Measurements from ENCODE around the gene ZNF582. TPM values are rescaled to one million over a fixed set of nuclear protein-coding genes. Genes with fewer than 3 reads are reported as not detected.

ZNF582 gene
- total RNA-seq, 1 donor from 2014 or later, result 2.5 TPM

DNA sequence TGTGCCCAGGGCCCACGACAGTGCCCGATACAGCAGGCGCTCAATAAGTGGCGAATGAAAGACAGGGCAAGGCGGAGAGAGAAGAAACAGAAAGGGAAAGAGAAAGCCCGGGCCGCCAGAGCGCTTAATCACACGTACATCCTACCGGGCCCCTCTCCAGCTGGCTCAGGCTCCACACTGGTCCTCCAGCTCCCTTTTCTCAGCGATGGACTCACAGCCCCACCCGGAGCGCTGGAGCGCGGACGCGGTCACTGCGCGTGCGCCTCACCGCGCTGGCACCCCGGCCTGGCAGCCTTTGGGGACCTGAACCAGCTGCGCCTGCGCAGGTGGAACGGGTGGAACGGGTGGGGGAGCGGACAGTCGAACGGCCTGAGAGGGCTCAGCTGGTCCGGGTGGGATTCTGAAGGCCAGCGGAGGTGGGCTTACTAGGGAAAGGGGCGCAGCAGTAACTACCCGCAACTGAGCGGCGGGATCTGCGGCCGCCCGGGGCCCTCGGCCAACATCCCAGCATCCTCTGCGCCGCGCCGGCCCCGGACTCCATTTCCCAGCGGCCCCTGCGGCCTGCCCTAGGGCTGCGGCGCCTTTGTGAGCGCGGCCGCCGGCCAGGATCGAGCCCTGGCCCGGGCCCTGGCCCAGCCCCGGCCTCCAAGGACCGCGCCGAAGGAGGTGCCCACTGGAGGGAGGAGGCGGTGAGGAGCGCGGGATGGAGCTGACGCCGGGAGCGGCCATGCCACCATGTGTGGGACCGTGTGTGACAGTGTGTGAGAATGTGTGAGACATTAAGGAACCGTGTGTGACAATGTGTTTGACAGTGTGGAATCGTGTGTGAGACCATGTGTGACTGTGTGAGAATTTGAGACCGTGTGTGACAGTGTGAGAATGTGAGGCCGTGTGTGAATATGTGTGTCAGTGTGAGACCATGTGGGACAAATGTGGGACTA is 10.7 kb upstream of the ZNF582 start, which contains the start of gene ZNF583:
Gene ZNF583 (plus strand): TSS at position 569 of the 941 bp plus-strand sequence. CDS start 2,783 bp downstream, outside the sequence.
- peaks cover 15% of the 10 kb centered on the region for H3K4me1 Mint-ChIP-seq
- Histone ChIP-seq H3K4me2 (peak within 1 kb of the TSS; percentile 93), H3K4me1 (no peaks in the 10 kb centered on the region), H3K36me3 (peaks cover 13% of the 10 kb centered on the region), H3F3A (ENCODE audit: low read depth) (no peaks in the 10 kb centered on the region), H3K4me3 (peak within 1 kb of the TSS; percentile 72), H3K79me2 (ENCODE audit: low read depth) (peaks cover 23% of the 10 kb centered on the region), H3K27me3 (no peaks in the 10 kb centered on the region), H3K27ac (peak within 1 kb of the TSS; percentile 72), H3K9ac (peak within 1 kb of the TSS; percentile 67), H3K9me3 (ENCODE audit: low read depth) (no peaks in the 10 kb centered on the region), H2AFZ (replicated peaks) (peak within 1 kb of the TSS; percentile 99), H4K20me1 (ENCODE audit: low read depth) (no peaks in the 10 kb centered on the region)
- peaks cover 8% of the 10 kb centered on the region for H3K27me3 Mint-ChIP-seq (ENCODE audit: insufficient read depth, low read depth)
- peak within 1 kb of the TSS; percentile 96 for H3K27ac Mint-ChIP-seq
- H3K4me3 Mint-ChIP-seq, result peak within 1 kb of the TSS; percentile 94
- peak; percentile 96 for DNase-seq (ENCODE audit: low spot score)
- H3K36me3 Mint-ChIP-seq, result peaks cover 67% of the 10 kb centered on the region
- peaks cover 82% of the 10 kb centered on the region for H3K9me3 Mint-ChIP-seq
- TF ChIP-seq EZH2 (IDR thresholded peaks at IDR 0.05), result no peak
- TF ChIP-seq EZH2phosphoT487 (IDR thresholded peaks at IDR 0.05), result no peak
- TF ChIP-seq, protein P1, sequence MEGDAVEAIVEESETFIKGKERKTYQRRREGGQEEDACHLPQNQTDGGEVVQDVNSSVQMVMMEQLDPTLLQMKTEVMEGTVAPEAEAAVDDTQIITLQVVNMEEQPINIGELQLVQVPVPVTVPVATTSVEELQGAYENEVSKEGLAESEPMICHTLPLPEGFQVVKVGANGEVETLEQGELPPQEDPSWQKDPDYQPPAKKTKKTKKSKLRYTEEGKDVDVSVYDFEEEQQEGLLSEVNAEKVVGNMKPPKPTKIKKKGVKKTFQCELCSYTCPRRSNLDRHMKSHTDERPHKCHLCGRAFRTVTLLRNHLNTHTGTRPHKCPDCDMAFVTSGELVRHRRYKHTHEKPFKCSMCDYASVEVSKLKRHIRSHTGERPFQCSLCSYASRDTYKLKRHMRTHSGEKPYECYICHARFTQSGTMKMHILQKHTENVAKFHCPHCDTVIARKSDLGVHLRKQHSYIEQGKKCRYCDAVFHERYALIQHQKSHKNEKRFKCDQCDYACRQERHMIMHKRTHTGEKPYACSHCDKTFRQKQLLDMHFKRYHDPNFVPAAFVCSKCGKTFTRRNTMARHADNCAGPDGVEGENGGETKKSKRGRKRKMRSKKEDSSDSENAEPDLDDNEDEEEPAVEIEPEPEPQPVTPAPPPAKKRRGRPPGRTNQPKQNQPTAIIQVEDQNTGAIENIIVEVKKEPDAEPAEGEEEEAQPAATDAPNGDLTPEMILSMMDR (IDR thresholded peaks at IDR 0.05), result no peak

DNA sequence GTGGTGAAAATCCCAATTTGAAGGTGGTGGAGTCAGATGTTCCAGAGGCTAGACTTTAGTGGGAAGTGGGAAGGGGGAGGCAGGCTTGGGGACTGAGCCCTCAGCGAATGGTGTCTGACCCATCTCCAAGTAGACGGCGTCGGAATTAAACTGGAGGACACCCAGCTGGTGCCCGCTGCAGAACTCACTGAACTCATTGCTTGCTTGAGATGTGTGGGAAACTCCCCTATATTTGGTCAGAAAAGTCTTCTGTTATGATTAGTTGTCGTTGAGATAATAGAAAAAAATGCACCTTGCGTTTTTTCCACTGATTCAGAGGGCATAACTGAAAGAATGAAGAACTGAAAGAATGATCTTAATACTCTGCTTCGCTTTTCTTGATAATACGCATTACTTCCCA is 9.9 kb upstream of the ZNF582 start:
- Histone ChIP-seq H3K9me3 (ENCODE audit: low read depth) (no peaks in the 10 kb centered on the region), H3K9ac (peak overlapping the region; percentile 67)

DNA sequence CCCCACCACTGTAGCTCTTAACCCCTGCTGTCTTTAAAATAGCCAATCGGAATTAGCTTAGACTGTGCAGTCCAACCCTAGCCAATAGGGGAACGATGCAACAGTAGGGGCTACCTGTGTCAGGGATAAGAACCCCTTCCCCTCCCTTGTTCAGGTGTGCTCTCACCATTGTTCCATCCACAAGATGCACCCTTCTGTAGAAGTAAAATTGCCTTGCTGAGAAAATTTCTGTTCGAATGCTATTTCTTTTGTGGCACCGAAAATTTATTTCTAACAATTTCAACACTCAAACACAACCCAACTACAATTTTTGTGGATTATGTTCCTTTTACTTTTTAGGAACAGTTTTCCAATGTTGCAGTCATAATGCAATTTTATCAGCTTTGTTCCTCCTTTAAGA is 7.2 kb upstream of the ZNF582 start:
- no peak overlapping the region for H3K4me2 ChIP-seq
- Mint-ChIP-seq H3K9me3 (peaks cover 83% of the 10 kb centered on the region), H3K4me1 (peaks cover 15% of the 10 kb centered on the region), H3K27me3 (ENCODE audit: insufficient read depth, low read depth) (peaks cover 14% of the 10 kb centered on the region), H3K36me3 (peaks cover 67% of the 10 kb centered on the region), H3K27ac (no peak overlapping the region), H3K4me3 (no peak overlapping the region)
- H4K20me1 ChIP-seq (ENCODE audit: low read depth), result no peaks in the 10 kb centered on the region
- no peak overlapping the region for H3K4me3 ChIP-seq
- H3K9me3 ChIP-seq (ENCODE audit: low read depth), result no peaks in the 10 kb centered on the region
- H3K27me3 ChIP-seq, result no peaks in the 10 kb centered on the region
- H2AFZ ChIP-seq (replicated peaks), result no peak overlapping the region
- H3K79me2 ChIP-seq (ENCODE audit: low read depth), result peaks cover 23% of the 10 kb centered on the region
- H3K4me1 ChIP-seq, result no peaks in the 10 kb centered on the region
- TF ChIP-seq EZH2phosphoT487 (IDR thresholded peaks at IDR 0.05) (no peak), EZH2 (IDR thresholded peaks at IDR 0.05) (no peak)
- TF ChIP-seq, protein P1 (IDR thresholded peaks at IDR 0.05), result no peak
- no peak overlapping the region for H3K9ac ChIP-seq
- H3K36me3 ChIP-seq, result no peaks in the 10 kb centered on the region
- no peaks in the 10 kb centered on the region for H3F3A ChIP-seq (ENCODE audit: low read depth)
- DNase-seq (ENCODE audit: low spot score), result no peak
- no peak overlapping the region for H3K27ac ChIP-seq

More for the DNA sequence above, 9.9 kb upstream of the ZNF582 start:
- Histone ChIP-seq H3K27ac (no peak overlapping the region), H3K27me3 (no peaks in the 10 kb centered on the region), H3K79me2 (ENCODE audit: low read depth) (peaks cover 23% of the 10 kb centered on the region), H3K36me3 (peaks cover 8% of the 10 kb centered on the region), H4K20me1 (ENCODE audit: low read depth) (no peaks in the 10 kb centered on the region), H3K4me2 (peak overlapping the region; percentile 93), H3K4me3 (peak overlapping the region; percentile 72), H2AFZ (replicated peaks) (peak overlapping the region; percentile 99), H3K4me1 (no peaks in the 10 kb centered on the region), H3F3A (ENCODE audit: low read depth) (no peaks in the 10 kb centered on the region)
- Mint-ChIP-seq H3K4me1 (peaks cover 15% of the 10 kb centered on the region), H3K4me3 (peak overlapping the region; percentile 94), H3K27ac (peak overlapping the region; percentile 96), H3K27me3 (ENCODE audit: insufficient read depth, low read depth) (peaks cover 10% of the 10 kb centered on the region), H3K36me3 (peaks cover 66% of the 10 kb centered on the region), H3K9me3 (peaks cover 81% of the 10 kb centered on the region)
- peak; percentile 16 for DNase-seq (ENCODE audit: low spot score)
- TF ChIP-seq, protein P1 (IDR thresholded peaks at IDR 0.05), result no peak
- no peak for TF ChIP-seq EZH2 (IDR thresholded peaks at IDR 0.05)
- TF ChIP-seq EZH2phosphoT487 (IDR thresholded peaks at IDR 0.05), result no peak
